Neural progenitor cell (in vitro differentiated cells): ENCODE results near the gene MADD. TPM values are rescaled to one million over a fixed set of nuclear protein-coding genes. Genes with fewer than 3 reads are reported as not detected.

Experiments
- DNase-seq: peaks from one replicate; pipeline ENCODE4 v3.0.0-alpha.2; 2016; ENCODE audit warnings: low spot score
- H2AFZ ChIP-seq: fragments of 200-600 bp; sonication (generic); replicated peaks from 2 replicates; pipeline ENCODE4 v1.6.1; 2016; ENCODE audit warnings: antibody characterized with exemption
- H3F3A ChIP-seq: fragments of 200-600 bp; sonication (generic); 2 replicates; pipeline ENCODE4 v1.6.1; 2016; ENCODE audit warnings: antibody characterized with exemption, low read depth
- H3K27ac ChIP-seq: fragments of 200-600 bp; sonication (generic); 2 replicates; pipeline ENCODE4 v1.5.1; 2016; ENCODE audit warnings: mild to moderate bottlenecking
- H3K27me3 ChIP-seq: fragments of 200-600 bp; sonication (generic); 2 replicates; pipeline ENCODE4 v1.6.1; 2016; ENCODE audit warnings: mild to moderate bottlenecking, moderate library complexity
- H3K36me3 ChIP-seq: fragments of 200-600 bp; sonication (generic); 2 replicates; pipeline ENCODE4 v1.5.1; 2016
- H3K4me1 ChIP-seq: fragments of 200-600 bp; sonication (generic); 2 replicates; pipeline ENCODE4 v1.6.1; 2016; ENCODE audit warnings: mixed run types
- H3K4me2 ChIP-seq: fragments of 200-600 bp; sonication (generic); 2 replicates; pipeline ENCODE4 v1.6.1; 2016
- H3K4me3 ChIP-seq: fragments of 200-600 bp; sonication (generic); 2 replicates; pipeline ENCODE4 v1.5.1; 2016
- H3K79me2 ChIP-seq: fragments of 200-600 bp; sonication (generic); 2 replicates; pipeline ENCODE4 v1.6.1; 2016; ENCODE audit warnings: low read depth
- H3K9ac ChIP-seq: fragments of 200-600 bp; sonication (generic); 2 replicates; pipeline ENCODE4 v1.6.1; 2016
- H3K9me3 ChIP-seq: fragments of 200-600 bp; sonication (generic); 2 replicates; pipeline ENCODE4 v1.5.1; 2016; ENCODE audit warnings: low read depth
- H4K20me1 ChIP-seq: fragments of 200-600 bp; sonication (generic); 2 replicates; pipeline ENCODE4 v1.6.1; 2016; ENCODE audit warnings: low read depth
- H3K27ac Mint-ChIP-seq: 3 replicates; pipeline ENCODE4 v1.8.0; 2021; ENCODE audit warnings: mixed read lengths
- H3K27me3 Mint-ChIP-seq: 2 replicates; pipeline ENCODE4 v1.8.0; 2022; ENCODE audit warnings: low read depth, mild to moderate bottlenecking, inconsistent platforms, moderate library complexity, mixed read lengths; ENCODE audit not compliant: insufficient read depth
- H3K36me3 Mint-ChIP-seq: 3 replicates; pipeline ENCODE4 v1.8.0; 2021; ENCODE audit warnings: mixed read lengths
- H3K4me1 Mint-ChIP-seq: 3 replicates; pipeline ENCODE4 v1.8.0; 2021; ENCODE audit warnings: mixed read lengths
- H3K4me3 Mint-ChIP-seq: 3 replicates; pipeline ENCODE4 v1.8.0; 2021; ENCODE audit warnings: mild to moderate bottlenecking, moderate library complexity, mixed read lengths
- H3K9me3 Mint-ChIP-seq: 3 replicates; pipeline ENCODE4 v1.8.0; 2020; ENCODE audit warnings: mixed read lengths
- EZH2 ChIP-seq: fragments of 200-600 bp; sonication (generic); IDR thresholded peaks from 2 replicates; pipeline ENCODE4 v1.6.1; 2017; ENCODE audit warnings: antibody characterized with exemption, mild to moderate bottlenecking, moderate library complexity
- EZH2phosphoT487 ChIP-seq: fragments of 200-600 bp; sonication (generic); IDR thresholded peaks from 2 replicates; pipeline ENCODE4 v1.6.1; 2017; ENCODE audit warnings: antibody characterized with exemption
- total RNA-seq: library from RNA; depleted of rRNA; stranded (reverse); fragments of >200 nt; gene quantifications from 2 replicates; pipeline ENCODE4 v1.2.3, GENCODE V29; 2015; ENCODE audit warnings: low replicate concordance
- TF ChIP-seq, protein P1 (sequence below): fragments of 200-600 bp; sonication (generic); IDR thresholded peaks from 2 replicates; pipeline ENCODE4 v1.5.1; 2017; ENCODE audit warnings: antibody characterized with exemption, mild to moderate bottlenecking

The MADD gene
- total RNA-seq, 1 donor from 2014 or later: 16.1 TPM

DNA sequence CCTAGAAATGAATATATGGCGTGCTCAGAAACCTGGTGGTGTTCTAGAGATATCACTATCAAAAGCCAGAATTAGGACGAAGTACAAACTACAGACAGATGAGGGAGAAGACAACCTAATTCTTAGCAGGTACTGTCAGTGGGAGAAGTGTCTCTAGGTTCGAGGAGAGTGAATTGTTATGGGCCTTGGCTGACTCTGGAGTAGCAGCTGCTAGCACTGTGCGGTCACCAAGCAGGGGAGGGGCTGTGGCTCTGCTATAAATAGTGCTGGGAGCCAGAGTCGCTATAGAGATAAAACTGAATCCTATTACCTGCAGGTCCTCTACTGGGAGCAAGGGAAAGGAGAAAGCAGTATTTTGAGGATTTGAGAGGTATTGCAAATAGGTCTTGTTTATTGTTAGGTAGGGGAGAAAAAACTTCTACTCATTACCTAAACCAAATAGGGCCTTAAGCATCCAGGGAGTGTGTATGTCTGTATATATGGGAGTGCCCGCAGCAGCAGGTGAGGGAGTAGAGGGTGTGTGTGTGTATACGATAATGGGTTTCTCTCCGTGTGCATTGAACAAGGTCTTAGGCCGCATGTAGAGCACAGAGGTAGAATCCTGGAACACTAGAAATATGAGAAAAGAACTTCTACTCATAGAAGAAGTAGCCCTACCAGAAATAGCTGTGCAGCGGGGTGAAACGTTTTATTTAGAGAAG is 2.2 kb downstream of the MADD start:
- Histone ChIP-seq H3K79me2 (peaks cover 34% of the 10 kb centered on the region), H3K4me3 (no peak overlapping the region)
- no peaks in the 10 kb centered on the region for H3K9me3 Mint-ChIP-seq

DNA sequence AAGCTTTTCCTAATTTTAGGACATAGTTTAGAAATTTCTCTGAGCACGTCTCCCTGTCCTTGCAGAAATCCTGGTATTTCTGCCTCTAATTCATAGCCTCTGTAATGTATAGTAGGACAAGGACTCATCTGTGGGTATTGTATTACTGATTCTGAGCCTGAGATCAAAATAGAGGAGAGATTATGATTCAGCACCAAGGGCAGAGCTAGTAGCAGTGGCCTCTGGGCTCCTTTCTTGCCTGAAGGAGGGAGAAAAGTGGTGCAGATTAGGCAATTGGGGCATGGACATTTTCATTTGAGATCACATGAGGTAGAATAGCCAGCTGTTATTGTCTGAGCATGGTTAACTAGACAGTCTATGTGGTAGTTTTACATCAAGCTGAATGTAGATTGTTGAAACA is 2.8 kb downstream of the MADD start:
- Mint-ChIP-seq H3K27ac (no peak overlapping the region), H3K27me3 (peaks cover 7% of the 10 kb centered on the region), H3K36me3 (peaks cover 10% of the 10 kb centered on the region), H3K4me1 (peaks cover 38% of the 10 kb centered on the region), H3K9me3 (no peaks in the 10 kb centered on the region), H3K4me3 (no peak overlapping the region)
- H3K4me1 ChIP-seq: peaks cover 18% of the 10 kb centered on the region
- no peaks in the 10 kb centered on the region for H3K36me3 ChIP-seq
- peaks cover 31% of the 10 kb centered on the region for H4K20me1 ChIP-seq
- peaks cover 36% of the 10 kb centered on the region for H3F3A ChIP-seq
- H3K4me2 ChIP-seq: no peak overlapping the region
- no peak overlapping the region for H3K27ac ChIP-seq
- H3K27me3 ChIP-seq: no peaks in the 10 kb centered on the region
- no peak for DNase-seq
- no peak overlapping the region for H3K4me3 ChIP-seq
- no peak overlapping the region for H3K9ac ChIP-seq
- H3K79me2 ChIP-seq: peaks cover 34% of the 10 kb centered on the region
- no peaks in the 10 kb centered on the region for H3K9me3 ChIP-seq
- TF ChIP-seq, protein P1, sequence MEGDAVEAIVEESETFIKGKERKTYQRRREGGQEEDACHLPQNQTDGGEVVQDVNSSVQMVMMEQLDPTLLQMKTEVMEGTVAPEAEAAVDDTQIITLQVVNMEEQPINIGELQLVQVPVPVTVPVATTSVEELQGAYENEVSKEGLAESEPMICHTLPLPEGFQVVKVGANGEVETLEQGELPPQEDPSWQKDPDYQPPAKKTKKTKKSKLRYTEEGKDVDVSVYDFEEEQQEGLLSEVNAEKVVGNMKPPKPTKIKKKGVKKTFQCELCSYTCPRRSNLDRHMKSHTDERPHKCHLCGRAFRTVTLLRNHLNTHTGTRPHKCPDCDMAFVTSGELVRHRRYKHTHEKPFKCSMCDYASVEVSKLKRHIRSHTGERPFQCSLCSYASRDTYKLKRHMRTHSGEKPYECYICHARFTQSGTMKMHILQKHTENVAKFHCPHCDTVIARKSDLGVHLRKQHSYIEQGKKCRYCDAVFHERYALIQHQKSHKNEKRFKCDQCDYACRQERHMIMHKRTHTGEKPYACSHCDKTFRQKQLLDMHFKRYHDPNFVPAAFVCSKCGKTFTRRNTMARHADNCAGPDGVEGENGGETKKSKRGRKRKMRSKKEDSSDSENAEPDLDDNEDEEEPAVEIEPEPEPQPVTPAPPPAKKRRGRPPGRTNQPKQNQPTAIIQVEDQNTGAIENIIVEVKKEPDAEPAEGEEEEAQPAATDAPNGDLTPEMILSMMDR: no peak
- no peak for TF ChIP-seq EZH2phosphoT487
- no peak for TF ChIP-seq EZH2
- no peak overlapping the region for H2AFZ ChIP-seq

More for the DNA sequence above, 2.2 kb downstream of the MADD start:
- Histone ChIP-seq H2AFZ (no peak overlapping the region), H3K27me3 (no peaks in the 10 kb centered on the region), H3K4me2 (peak overlapping the region; percentile 81), H3K4me1 (peaks cover 18% of the 10 kb centered on the region), H3K27ac (no peak overlapping the region), H3K9ac (no peak overlapping the region), H4K20me1 (peaks cover 31% of the 10 kb centered on the region), H3F3A (peaks cover 38% of the 10 kb centered on the region), H3K36me3 (no peaks in the 10 kb centered on the region), H3K9me3 (no peaks in the 10 kb centered on the region)
- Mint-ChIP-seq H3K27ac (no peak overlapping the region), H3K4me3 (peak overlapping the region; percentile 84), H3K36me3 (peaks cover 10% of the 10 kb centered on the region), H3K4me1 (peaks cover 39% of the 10 kb centered on the region), H3K27me3 (peaks cover 7% of the 10 kb centered on the region)
- no peak for TF ChIP-seq EZH2phosphoT487
- TF ChIP-seq, protein P1: no peak
- TF ChIP-seq EZH2: no peak
- DNase-seq: no peak

DNA sequence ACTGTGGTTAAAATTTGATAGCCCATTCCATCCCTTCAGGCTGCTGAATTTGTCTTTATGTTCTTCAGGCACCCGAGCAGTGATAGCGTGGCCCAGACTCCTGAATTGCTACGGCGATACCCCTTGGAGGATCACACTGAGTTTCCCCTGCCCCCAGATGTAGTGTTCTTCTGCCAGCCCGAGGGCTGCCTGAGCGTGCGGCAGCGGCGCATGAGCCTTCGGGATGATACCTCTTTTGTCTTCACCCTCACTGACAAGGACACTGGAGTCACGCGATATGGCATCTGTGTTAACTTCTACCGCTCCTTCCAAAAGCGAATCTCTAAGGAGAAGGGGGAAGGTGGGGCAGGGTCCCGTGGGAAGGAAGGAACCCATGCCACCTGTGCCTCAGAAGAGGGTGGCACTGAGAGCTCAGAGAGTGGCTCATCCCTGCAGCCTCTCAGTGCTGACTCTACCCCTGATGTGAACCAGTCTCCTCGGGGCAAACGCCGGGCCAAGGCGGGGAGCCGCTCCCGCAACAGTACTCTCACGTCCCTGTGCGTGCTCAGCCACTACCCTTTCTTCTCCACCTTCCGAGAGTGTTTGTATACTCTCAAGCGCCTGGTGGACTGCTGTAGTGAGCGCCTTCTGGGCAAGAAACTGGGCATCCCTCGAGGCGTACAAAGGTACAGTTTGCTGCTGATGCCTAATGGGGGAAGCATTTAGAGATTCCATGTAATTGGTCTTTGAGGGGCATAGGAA is 4.7 kb downstream of the MADD start:
- Mint-ChIP-seq H3K9me3 (no peaks in the 10 kb centered on the region), H3K27ac (no peak overlapping the region), H3K4me1 (peaks cover 21% of the 10 kb centered on the region), H3K4me3 (no peak overlapping the region), H3K27me3 (peaks cover 2% of the 10 kb centered on the region), H3K36me3 (peaks cover 19% of the 10 kb centered on the region)
- DNase-seq: no peak
- Histone ChIP-seq H3K27ac (no peak overlapping the region), H3K4me2 (no peak overlapping the region), H4K20me1 (peaks cover 31% of the 10 kb centered on the region), H3F3A (peaks cover 18% of the 10 kb centered on the region), H2AFZ (no peak overlapping the region), H3K79me2 (peaks cover 34% of the 10 kb centered on the region), H3K4me1 (peaks cover 6% of the 10 kb centered on the region), H3K9me3 (no peaks in the 10 kb centered on the region), H3K9ac (no peak overlapping the region), H3K36me3 (no peaks in the 10 kb centered on the region), H3K27me3 (no peaks in the 10 kb centered on the region), H3K4me3 (no peak overlapping the region)
- TF ChIP-seq, protein P1: no peak
- TF ChIP-seq EZH2phosphoT487 (no peak), EZH2 (no peak)
